T47D (cell line): ENCODE data around the gene AIG1.

ENCODE experiments used
- DNase-seq, 2 experiments: peaks; one replicate each; pipeline versions ENCODE4 v3.0.0 to v3.0.0-alpha.2; 2011 to 2012; ENCODE audit warnings: low read depth in 1 of 2, low spot score in 1 of 2
- JUND ChIP-seq: IDR thresholded peaks from 2 replicates; pipeline ENCODE4 v1.6.1; 2012; ENCODE audit warnings: low read depth
- in situ Hi-C: cut with HindIII; loops from 2 replicates; pipeline ENCODE4 v1.10.0; 2016; ENCODE audit warnings: low sequenced_read_pairs, low pct_unique_long_range_greater_than_20kb

The AIG1 gene

GRCh38 chr6:143169440-143169839, 108.8 kb downstream of the AIG1 start:
- no peak for DNase-seq
- TF ChIP-seq JUND, result no peak
- in situ Hi-C loops, result no loop called here

- in situ Hi-C loops, result no loop called here
- TF ChIP-seq JUND, result no peak
- DNase-seq, result no peak
Observed at GRCh38 chr6:143174516-143174915, 113.8 kb downstream of the AIG1 start.

- no peak for TF ChIP-seq JUND
- in situ Hi-C loops, result no loop called here
- DNase-seq, result no peak
Observed at GRCh38 chr6:143174951-143175350, 114.3 kb downstream of the AIG1 start.

- TF ChIP-seq JUND, result no peak
- in situ Hi-C loops, result no loop called here
- DNase-seq, result no peak
Observed at GRCh38 chr6:143176090-143177021, 115.7 kb downstream of the AIG1 start.

GRCh38 chr6:143177706-143178105, 117.0 kb downstream of the AIG1 start:
- DNase-seq, result no peak
- in situ Hi-C loops, result no loop called here
- no peak for TF ChIP-seq JUND

GRCh38 chr6:143179096-143179495, 118.4 kb downstream of the AIG1 start:
- in situ Hi-C loops, result no loop called here
- DNase-seq, result no peak
- TF ChIP-seq JUND, result no peak

GRCh38 chr6:143179901-143180612, 119.4 kb downstream of the AIG1 start:
- no peak for DNase-seq
- in situ Hi-C loops, result no loop called here
- TF ChIP-seq JUND, result no peak

- in situ Hi-C loops, result no loop called here
- no peak for DNase-seq
- TF ChIP-seq JUND, result no peak
Observed at GRCh38 chr6:143180826-143181225, 120.1 kb downstream of the AIG1 start.

- no peak for TF ChIP-seq JUND
- in situ Hi-C loops, result no loop called here
- DNase-seq, result no peak
Observed at GRCh38 chr6:143183666-143184065, 123.0 kb downstream of the AIG1 start.

GRCh38 chr6:143185288-143185687, 124.6 kb downstream of the AIG1 start:
- no peak for TF ChIP-seq JUND
- no peak for DNase-seq
- in situ Hi-C loops, result no loop called here

GRCh38 chr6:143187238-143187923, 126.7 kb downstream of the AIG1 start:
- in situ Hi-C loops, result no loop called here
- no peak for TF ChIP-seq JUND
- DNase-seq, result no peak

- no peak for TF ChIP-seq JUND
- in situ Hi-C loops, result no loop called here
- DNase-seq, result no peak
Observed at GRCh38 chr6:143188292-143188691, 127.6 kb downstream of the AIG1 start.

GRCh38 chr6:143191361-143191760, 130.7 kb downstream of the AIG1 start:
- in situ Hi-C loops, result no loop called here
- no peak for DNase-seq
- TF ChIP-seq JUND, result no peak
